Neuron (in vitro differentiated cells): ENCODE data around the gene NLGN4X.

ENCODE experiments used
- H2AFZ ChIP-seq: one replicate; pipeline ENCODE4 v1.6.1; 2013; ENCODE audit warnings: low read depth, mild to moderate bottlenecking, inconsistent platforms, low read length, moderate library complexity
- H3K27me3 ChIP-seq: one replicate; pipeline ENCODE4 v1.6.1; 2013; ENCODE audit warnings: low read length; ENCODE audit not compliant: insufficient read depth
- H3K36me3 ChIP-seq: one replicate; pipeline ENCODE4 v1.6.1; 2013; ENCODE audit warnings: low read length; ENCODE audit not compliant: insufficient read depth
- H3K4me1 ChIP-seq: one replicate; pipeline ENCODE4 v1.6.1; 2013; ENCODE audit warnings: low read length; ENCODE audit not compliant: insufficient read depth
- H3K4me3 ChIP-seq: 2 replicates; pipeline ENCODE4 v1.5.1; 2013; ENCODE audit warnings: mild to moderate bottlenecking, low read length, moderate library complexity
- H3K9me3 ChIP-seq: one replicate; pipeline ENCODE4 v1.6.1; 2013; ENCODE audit warnings: low read length

NLGN4X gene

DNA sequence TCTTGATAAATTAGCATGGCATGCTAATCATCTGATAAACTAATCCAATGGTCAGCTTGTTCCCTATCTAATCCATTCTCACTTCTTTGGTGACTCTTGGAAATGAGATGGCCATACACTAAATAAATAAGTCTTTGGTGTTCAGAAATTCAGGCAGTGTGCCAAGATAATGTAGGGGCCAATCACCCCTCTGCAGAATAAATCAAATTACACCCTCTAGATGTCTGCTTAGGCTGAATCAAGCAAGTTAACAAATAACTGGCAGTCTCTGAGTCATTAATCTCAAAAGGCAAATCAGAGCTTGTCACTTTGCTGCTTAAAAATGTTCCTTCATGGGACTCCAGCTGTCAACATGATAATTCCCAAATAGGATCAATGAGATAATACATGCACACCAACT lies 97.4 kb downstream of the NLGN4X start:
- Histone ChIP-seq H3K27me3 (no peaks in the 10 kb centered on the region), H3K36me3 (no peaks in the 10 kb centered on the region), H2AFZ (no peak overlapping the region), H3K4me1 (no peaks in the 10 kb centered on the region), H3K9me3 (no peaks in the 10 kb centered on the region), H3K4me3 (no peak overlapping the region)

DNA sequence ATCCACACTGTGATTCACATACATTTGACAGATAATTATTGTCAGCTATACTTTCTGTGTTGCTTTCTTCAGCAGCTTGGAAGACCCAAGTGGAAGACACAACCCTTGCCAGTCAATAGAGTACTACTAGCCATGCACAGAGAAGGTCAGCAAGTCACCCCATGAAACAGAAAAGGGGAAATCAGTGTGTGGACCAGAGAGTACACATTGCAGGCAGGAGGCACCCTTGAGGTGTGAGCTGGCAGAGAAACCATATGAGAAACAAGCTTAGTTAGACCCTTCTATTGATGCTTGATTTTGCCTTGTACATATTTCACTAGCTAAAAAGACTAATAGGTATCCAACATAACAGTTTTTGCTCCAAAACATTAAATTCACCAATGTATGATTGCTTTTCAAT lies 99.5 kb downstream of the NLGN4X start:
- H2AFZ ChIP-seq: no peak overlapping the region
- no peaks in the 10 kb centered on the region for H3K27me3 ChIP-seq
- no peaks in the 10 kb centered on the region for H3K4me1 ChIP-seq
- no peaks in the 10 kb centered on the region for H3K9me3 ChIP-seq
- H3K4me3 ChIP-seq: no peak overlapping the region
- H3K36me3 ChIP-seq: no peaks in the 10 kb centered on the region

GRCh38 chrX:6120329-6120728 lies 108.3 kb downstream of the NLGN4X start:
- Histone ChIP-seq H3K4me3 (no peak overlapping the region), H3K9me3 (no peaks in the 10 kb centered on the region), H3K4me1 (no peaks in the 10 kb centered on the region), H2AFZ (no peak overlapping the region), H3K36me3 (no peaks in the 10 kb centered on the region), H3K27me3 (no peaks in the 10 kb centered on the region)

DNA sequence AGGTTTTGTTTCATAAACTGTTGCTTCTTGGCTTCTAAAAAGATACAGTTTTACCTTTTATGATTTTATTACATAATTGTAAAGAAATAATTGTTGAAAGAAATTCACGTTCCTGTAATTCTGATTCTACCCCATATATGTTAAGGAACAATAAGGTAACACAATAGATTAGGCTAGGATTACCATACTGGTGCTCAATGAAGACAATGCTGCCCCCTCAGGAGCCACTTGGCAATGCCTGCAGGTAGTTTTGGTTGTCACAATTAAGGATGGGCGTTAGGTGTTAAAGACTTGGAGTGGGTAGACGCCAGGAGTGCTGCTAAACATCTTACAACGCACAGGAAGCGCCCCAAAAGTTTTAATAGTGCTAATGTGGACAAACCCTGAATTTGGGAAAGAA lies 133.2 kb downstream of the NLGN4X start:
- Histone ChIP-seq H3K9me3 (no peaks in the 10 kb centered on the region), H3K36me3 (no peaks in the 10 kb centered on the region), H2AFZ (no peak overlapping the region), H3K4me1 (peaks cover 17% of the 10 kb centered on the region), H3K4me3 (no peak overlapping the region), H3K27me3 (no peaks in the 10 kb centered on the region)

DNA sequence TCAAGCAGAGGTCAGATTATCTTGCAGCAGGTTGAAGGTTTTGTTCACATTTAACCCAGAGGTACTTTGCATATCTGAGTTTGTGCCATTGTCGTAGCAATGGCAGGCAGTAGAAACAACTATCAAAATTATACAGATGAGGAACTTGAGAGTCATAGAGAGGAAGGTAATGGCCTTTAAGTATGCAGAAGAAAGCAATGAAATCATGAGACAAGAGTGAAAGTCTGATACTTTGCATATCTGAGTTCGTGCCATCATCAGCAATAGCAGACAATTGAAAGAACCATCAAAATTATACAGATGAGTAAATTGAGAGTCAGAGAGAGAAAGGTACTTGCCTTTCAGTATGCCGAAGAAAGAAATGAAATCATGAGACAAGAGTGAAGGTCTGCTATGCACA lies 154.1 kb downstream of the NLGN4X start:
- Histone ChIP-seq H2AFZ (no peak overlapping the region), H3K36me3 (no peaks in the 10 kb centered on the region), H3K4me3 (no peak overlapping the region), H3K4me1 (no peaks in the 10 kb centered on the region), H3K27me3 (no peaks in the 10 kb centered on the region), H3K9me3 (peaks cover 2% of the 10 kb centered on the region)

GRCh38 chrX:6071731-6072130 lies 156.9 kb downstream of the NLGN4X start:
- Histone ChIP-seq H2AFZ (no peak overlapping the region), H3K4me1 (no peaks in the 10 kb centered on the region), H3K36me3 (no peaks in the 10 kb centered on the region), H3K9me3 (no peaks in the 10 kb centered on the region), H3K27me3 (no peaks in the 10 kb centered on the region), H3K4me3 (no peak overlapping the region)

DNA sequence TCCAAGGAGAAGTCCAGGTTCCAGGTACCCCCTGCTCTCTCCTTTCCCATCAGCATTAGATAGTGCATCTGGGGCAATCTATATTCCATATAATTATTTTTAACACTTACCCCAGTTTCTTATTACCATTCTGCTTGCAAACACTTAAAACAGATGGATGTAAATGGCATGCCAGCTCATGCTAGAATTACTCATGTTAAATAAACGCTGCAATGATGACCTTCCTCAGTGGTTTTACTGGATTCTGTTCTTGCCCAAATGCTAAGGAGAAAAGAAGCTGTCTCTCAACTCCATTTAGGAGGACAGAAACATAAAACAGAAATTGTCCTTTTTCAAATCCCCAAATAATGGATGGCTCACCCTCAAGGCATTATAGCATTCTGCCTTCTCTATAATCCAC lies 161.1 kb downstream of the NLGN4X start:
- no peak overlapping the region for H3K4me3 ChIP-seq
- H2AFZ ChIP-seq: no peak overlapping the region
- no peaks in the 10 kb centered on the region for H3K27me3 ChIP-seq
- no peaks in the 10 kb centered on the region for H3K36me3 ChIP-seq
- no peaks in the 10 kb centered on the region for H3K9me3 ChIP-seq
- no peaks in the 10 kb centered on the region for H3K4me1 ChIP-seq

GRCh38 chrX:6053141-6053540 lies 175.5 kb downstream of the NLGN4X start:
- Histone ChIP-seq H3K9me3 (no peaks in the 10 kb centered on the region), H3K4me3 (no peak overlapping the region), H3K27me3 (no peaks in the 10 kb centered on the region), H2AFZ (no peak overlapping the region), H3K4me1 (no peaks in the 10 kb centered on the region), H3K36me3 (no peaks in the 10 kb centered on the region)

DNA sequence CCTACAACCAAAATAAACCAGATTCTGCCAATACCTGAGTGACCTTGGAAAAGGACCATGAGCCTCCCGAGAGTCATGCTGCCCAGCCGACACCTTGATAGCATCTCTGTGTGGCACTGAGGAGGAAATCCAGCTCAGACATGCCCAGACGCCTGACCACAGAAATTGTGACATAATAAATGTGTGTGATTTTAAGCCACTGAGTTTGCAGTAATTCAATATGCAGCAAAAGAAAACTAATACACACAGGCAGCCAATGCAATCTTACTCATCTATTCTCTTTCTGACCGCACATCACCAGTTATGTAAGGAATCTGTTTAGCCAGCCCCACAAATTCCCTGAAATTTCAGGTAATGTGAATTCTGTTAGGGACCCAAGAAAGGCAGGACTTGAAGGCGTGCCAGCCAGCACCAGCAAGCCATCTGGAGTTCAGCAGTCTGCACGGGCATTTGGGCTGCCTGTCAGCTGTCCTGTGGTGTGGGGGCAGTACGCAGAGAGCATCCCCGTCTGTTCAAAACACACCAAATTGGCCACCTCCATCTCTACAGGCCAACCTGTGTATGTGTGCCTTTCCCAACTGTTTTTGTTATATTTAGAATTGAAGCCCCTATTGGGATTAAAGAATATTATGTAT lies 176.4 kb downstream of the NLGN4X start:
- Histone ChIP-seq H3K9me3 (no peaks in the 10 kb centered on the region), H2AFZ (no peak overlapping the region), H3K4me3 (no peak overlapping the region), H3K27me3 (no peaks in the 10 kb centered on the region), H3K36me3 (no peaks in the 10 kb centered on the region), H3K4me1 (no peaks in the 10 kb centered on the region)

DNA sequence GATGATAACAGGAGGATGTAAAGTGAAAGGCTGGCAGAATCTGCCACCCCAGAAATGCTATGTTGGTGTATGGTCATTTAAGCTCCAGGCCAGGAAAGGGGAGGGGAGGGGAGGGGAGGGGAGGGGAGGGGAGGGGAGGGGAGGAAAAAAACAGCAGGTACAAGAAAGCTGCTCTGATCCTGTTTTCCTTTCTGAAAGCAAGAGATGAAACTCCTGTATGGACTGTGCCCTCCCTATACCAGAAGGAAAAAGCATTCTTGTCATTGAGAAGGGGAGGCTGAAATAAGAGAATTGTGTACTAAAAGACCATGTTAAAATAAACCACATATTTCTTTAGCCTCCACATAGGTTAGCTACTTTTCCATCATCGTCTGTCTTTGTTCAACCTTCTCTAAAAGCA lies 179.5 kb downstream of the NLGN4X start:
- H2AFZ ChIP-seq: no peak overlapping the region
- no peaks in the 10 kb centered on the region for H3K27me3 ChIP-seq
- no peak overlapping the region for H3K4me3 ChIP-seq
- H3K4me1 ChIP-seq: no peaks in the 10 kb centered on the region
- H3K36me3 ChIP-seq: no peaks in the 10 kb centered on the region
- H3K9me3 ChIP-seq: no peaks in the 10 kb centered on the region

DNA sequence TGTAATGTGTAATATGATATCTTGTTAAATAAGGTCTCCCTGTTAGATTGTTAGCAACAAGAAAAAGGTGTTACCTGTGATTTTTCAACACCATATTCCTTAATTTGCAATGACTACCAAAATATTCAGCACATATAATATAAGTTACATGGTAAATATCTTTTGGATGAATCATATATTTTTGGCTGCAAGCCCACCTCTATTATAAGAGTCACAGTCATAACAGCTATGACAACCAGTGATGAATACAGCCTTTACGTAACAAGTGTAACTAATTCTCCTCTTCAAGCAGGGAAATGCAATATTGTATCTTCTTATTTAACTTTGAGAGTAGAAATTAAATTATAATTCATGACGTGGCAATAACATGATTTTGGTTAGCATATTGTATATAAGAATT lies 187.0 kb downstream of the NLGN4X start:
- Histone ChIP-seq H3K36me3 (no peaks in the 10 kb centered on the region), H3K9me3 (no peaks in the 10 kb centered on the region)

DNA sequence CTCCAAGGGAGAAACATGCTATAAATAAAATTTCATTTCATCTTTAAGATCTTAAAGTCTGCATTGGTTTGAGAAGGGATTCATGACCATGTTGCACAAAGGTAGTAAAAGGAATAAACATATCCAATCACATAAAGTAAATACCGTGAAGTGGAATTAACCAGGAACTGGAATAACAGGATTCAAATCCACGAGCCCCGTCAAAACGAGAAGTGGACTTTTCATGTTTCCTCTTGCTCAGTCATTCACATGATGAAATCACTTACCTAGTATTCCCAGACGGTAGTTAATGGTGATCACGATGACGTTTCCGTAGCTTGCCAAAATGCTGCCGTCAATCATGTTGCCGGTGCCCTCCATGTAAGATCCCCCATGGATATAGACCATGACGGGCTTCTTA lies 199.7 kb downstream of the NLGN4X start:
- no peaks in the 10 kb centered on the region for H3K27me3 ChIP-seq
- H3K4me1 ChIP-seq: peaks cover 12% of the 10 kb centered on the region
- H3K4me3 ChIP-seq: no peak overlapping the region
- peaks cover 2% of the 10 kb centered on the region for H3K36me3 ChIP-seq
- no peak overlapping the region for H2AFZ ChIP-seq
- no peaks in the 10 kb centered on the region for H3K9me3 ChIP-seq

More for the DNA sequence above, 187.0 kb downstream of the NLGN4X start:
- H2AFZ ChIP-seq: no peak overlapping the region
- H3K4me1 ChIP-seq: no peaks in the 10 kb centered on the region
- H3K4me3 ChIP-seq: no peak overlapping the region
- H3K27me3 ChIP-seq: no peaks in the 10 kb centered on the region

DNA sequence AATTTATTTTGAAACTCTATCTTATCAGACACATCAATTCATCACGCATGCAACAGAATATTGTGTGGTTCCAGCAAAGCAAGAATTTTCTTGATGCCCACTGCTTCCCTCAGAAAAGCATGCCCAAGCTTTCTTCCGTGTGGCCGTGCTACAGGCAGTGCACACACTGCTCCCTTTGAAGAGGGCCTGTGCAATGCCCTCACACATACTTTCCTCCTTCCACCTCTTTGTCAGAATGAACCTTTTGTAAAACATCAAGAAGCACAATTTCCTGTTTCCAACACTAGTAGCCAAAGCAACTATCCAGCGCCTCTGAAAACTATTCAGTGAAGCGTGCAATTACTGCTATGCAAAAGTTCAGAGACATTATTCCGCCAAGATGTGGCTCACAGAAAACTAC lies 201.7 kb downstream of the NLGN4X start:
- Histone ChIP-seq H3K4me3 (peak overlapping the region; percentile 31), H3K9me3 (no peaks in the 10 kb centered on the region), H3K4me1 (peaks cover 12% of the 10 kb centered on the region), H2AFZ (no peak overlapping the region), H3K27me3 (no peaks in the 10 kb centered on the region), H3K36me3 (peaks cover 2% of the 10 kb centered on the region)

DNA sequence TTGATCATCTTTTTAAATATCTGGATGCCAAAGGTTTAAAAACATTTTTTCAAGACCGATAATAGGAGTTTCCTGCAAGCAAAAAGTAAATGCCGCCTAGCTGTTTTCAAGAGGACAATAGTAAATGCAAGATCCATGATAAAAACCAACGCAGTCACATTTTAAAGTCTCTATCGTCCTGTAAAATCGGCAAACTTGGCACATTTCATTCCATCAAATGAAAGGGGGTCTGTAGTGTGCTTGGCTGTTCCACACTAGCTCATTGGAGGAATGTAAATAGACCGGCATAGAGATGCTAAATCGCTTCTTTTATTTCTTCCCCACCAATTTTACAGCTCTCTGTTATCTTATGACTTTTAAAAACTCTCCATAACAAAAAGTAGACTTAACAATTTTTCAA lies 202.2 kb downstream of the NLGN4X start:
- Histone ChIP-seq H2AFZ (no peak overlapping the region), H3K36me3 (peaks cover 2% of the 10 kb centered on the region), H3K27me3 (no peaks in the 10 kb centered on the region), H3K9me3 (no peaks in the 10 kb centered on the region), H3K4me1 (peaks cover 12% of the 10 kb centered on the region), H3K4me3 (peak overlapping the region; percentile 31)
